AG09309 (cell line): ENCODE measurements around the gene FOXP1.

Experiments
- DNase-seq: peaks from one replicate; pipeline ENCODE4 v3.0.0-alpha.2; 2010; ENCODE audit warnings: low read depth
- H3K4me3 ChIP-seq: 2 replicates; pipeline ENCODE4 v1.5.1; 2011; ENCODE audit warnings: mild to moderate bottlenecking, low read depth, low read length, moderate library complexity; ENCODE audit not compliant: control insufficient read depth
- TF ChIP-seq, protein P1 (sequence below): IDR thresholded peaks from 2 replicates; pipeline ENCODE4 v1.5.1; 2011; ENCODE audit warnings: mild to moderate bottlenecking, low read depth, low read length, inconsistent platforms; ENCODE audit not compliant: insufficient read depth, control insufficient read depth; ENCODE audit errors: missing control alignments

The FOXP1 gene

DNA sequence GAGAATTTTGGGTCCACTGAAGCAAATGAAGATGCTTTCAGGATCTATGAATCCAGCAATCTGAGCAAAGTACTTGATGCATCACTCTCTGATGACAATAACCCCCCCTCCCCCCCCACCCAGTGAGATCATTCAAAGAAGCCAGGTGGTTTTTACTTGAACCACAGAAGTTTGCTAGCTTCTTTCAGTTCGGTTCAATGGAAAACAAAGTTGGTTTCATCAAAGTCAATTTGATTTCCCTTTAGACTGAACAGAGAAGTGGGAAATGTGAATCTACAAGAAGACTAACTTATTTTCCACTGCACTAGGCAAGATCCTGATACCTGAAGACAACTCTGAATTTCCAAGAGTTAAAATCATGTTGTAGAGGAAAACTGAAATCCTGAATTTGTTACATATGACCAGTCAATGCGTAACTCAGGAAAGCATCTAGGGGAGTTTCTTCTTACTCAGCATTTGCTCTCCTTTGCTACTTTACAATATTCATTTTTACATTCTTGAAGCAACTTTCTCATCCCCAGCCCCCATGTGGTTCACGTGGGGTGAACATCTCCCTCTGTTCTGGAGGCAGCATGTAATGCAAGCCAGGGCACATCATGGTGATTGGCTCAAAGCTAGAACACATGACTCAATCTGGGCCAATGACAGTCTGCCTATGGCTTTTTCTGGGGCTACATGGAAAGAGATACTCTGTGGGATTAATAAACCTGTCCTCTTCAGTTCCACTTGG is 572.6 kb downstream of the FOXP1 start:
- no peak for DNase-seq
- TF ChIP-seq, protein P1, sequence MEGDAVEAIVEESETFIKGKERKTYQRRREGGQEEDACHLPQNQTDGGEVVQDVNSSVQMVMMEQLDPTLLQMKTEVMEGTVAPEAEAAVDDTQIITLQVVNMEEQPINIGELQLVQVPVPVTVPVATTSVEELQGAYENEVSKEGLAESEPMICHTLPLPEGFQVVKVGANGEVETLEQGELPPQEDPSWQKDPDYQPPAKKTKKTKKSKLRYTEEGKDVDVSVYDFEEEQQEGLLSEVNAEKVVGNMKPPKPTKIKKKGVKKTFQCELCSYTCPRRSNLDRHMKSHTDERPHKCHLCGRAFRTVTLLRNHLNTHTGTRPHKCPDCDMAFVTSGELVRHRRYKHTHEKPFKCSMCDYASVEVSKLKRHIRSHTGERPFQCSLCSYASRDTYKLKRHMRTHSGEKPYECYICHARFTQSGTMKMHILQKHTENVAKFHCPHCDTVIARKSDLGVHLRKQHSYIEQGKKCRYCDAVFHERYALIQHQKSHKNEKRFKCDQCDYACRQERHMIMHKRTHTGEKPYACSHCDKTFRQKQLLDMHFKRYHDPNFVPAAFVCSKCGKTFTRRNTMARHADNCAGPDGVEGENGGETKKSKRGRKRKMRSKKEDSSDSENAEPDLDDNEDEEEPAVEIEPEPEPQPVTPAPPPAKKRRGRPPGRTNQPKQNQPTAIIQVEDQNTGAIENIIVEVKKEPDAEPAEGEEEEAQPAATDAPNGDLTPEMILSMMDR = no peak
- no peak overlapping the region for H3K4me3 ChIP-seq

DNA sequence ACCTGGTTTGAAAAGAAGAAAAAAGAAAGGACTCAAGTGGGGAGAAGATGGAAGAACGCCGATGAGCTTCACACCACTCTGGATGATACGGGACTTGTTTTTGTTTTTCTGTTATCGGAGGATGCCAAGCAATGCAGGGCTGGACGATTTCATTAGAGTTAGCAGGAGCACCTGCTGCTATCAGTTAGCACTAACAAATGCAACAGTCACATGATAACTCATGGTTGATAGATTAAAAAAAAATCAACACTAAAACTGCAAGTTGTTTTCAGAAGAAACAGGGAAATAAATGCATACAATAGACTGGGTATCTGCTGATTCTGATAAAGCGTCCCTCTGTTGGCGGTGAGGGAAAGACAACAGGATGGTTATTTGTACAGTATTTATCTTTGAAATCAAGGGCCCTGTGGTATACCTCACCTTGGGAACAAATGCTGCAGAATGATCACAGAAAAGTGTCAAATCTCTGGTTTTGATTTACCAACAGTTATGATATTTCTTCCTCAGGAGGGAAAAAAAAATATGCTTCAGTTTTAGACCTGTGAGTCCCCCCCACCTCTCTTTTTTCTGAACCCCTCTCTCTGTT is 575.1 kb downstream of the FOXP1 start:
- no peak overlapping the region for H3K4me3 ChIP-seq
- DNase-seq = no peak
- TF ChIP-seq, protein P1 = no peak

DNA sequence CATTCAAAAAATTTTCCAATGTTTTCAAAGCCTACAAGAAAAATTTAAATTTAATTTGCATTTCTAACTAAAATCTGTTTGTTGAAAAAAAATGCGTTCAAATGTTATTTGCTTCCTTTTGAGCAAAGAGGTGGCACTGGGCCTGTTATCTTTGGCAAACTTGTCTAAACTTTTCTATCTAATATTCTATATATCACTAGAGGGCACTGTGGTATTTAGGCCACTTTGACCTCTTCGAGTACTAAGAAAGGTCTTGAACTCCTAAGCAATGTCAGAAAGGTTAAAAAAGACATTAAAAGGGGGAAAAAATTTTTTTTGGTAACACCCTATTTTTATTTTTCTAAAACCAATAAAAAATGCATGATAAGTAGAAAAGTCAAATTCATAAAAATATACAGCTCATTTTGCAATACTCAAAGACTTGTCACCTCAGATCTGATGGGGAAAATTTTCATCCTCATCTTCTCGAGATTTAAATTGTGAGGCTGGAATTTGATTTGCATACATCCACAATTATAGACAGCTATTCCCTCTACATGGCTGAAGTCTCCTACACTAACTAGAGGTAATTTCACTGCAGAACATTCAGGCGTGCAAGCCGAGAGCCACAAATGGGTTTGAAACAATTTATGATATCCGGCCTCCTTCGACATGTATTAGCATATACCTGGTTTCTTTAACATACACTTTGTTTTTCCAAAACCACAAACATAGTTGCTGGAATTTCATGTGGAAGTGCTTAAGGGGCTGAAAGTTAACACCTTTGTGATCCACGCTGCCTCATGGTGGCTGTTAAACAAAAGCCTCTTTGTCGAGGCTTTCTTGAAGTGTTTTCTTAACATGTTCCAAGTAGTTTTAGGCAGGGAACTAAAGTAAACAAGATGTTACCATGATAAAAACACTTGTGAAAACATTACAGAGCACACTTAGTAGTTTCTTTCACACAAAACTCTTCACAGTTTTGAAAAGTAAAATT is 576.4 kb downstream of the FOXP1 start:
- H3K4me3 ChIP-seq = no peak overlapping the region
- TF ChIP-seq, protein P1 = peak; percentile 38
- no peak for DNase-seq

DNA sequence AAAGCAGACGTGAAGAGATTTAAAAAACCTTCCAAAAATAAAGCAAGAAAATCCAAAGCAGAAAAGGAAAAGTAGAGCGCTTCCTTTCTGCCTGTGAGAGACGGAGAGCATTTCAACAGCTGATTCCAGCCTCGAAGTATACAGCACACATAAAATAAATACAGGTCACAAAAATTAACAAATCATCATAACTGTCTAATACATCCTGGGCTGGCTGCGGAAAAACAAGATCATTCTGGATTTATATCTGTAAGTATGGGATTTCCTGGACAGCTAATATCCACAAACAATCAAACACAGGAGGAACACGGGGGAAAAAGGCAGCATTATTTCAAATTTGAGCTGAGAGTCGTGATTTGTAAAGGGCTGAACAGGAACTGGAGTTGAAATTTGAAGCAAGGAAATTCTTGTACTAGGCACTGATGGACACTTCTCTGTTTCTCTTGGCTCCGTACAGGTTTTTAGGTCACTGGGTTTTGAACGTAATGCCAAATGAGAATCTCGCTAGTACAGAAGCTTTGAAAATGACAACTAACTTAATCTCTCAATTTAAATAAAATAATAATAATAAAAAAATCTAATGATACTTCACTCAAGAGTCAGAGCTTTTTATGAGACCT is 577.7 kb downstream of the FOXP1 start:
- TF ChIP-seq, protein P1 = no peak
- no peak overlapping the region for H3K4me3 ChIP-seq
- no peak for DNase-seq

DNA sequence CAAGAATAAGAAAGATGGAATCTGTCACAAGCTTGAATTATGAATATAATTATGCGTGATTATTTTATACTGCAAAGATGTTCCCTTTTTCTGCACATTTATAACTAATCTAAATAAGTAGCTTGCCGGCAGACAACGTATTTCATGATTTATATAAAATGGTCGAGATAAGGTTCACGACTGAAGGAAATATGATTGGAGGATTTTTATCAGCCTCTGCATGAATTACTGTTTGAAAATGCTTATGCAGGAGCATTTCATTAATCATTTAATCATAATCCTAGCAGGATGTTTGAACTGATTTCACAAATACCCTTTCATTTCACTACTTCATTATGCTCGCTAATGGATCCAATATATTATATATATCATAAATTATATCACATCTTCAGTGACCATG is 580.0 kb downstream of the FOXP1 start:
- DNase-seq = no peak
- no peak overlapping the region for H3K4me3 ChIP-seq
- TF ChIP-seq, protein P1 = no peak

DNA sequence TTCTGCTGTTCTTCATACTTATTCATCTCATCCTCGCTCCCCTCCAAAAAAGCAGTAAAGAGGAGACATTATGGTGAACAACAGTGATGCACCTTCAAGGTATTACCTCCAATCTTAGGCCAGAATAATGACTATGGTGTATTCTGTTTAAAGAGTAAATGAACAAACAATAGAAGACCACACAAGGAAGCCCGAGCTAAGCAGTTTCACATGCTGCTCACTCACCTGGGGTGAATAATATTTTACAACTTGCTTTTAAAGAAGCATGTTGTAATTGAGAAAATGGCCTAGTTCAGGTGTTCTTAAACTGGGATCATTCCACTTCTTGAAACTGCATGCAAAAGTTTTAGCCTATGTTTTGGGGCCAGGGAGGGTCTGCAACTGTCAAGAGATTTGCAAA is 581.2 kb downstream of the FOXP1 start:
- TF ChIP-seq, protein P1 = no peak
- H3K4me3 ChIP-seq = no peak overlapping the region
- no peak for DNase-seq
